ENCODE data around the gene UCMA. TPM values are rescaled to one million over a fixed set of nuclear protein-coding genes. Genes with fewer than 3 reads are reported as not detected.

Gene UCMA
- total RNA-seq, 1 experiment from 2014 or later = not detected

GRCh38 chr10:13268310-13268709 lies 34.1 kb upstream of the UCMA start:
- ChIA-PET POLR2A (no interaction called here), CTCF (no interaction called here), RAD21 (ENCODE audit: low non-redundant PET in 1 of 2, low total read pairs in 2 of 2, uncharacterized antibody in 2 of 2, unreplicated experiment in 2 of 2) (no interaction called here)
- H3K79me2 ChIP-seq (ENCODE audit: insufficient read depth, low read length) = no peaks in the 10 kb centered on the region
- H3K9me2 ChIP-seq (ENCODE audit: insufficient read depth) = no peaks in the 10 kb centered on the region
- H3K4me2 ChIP-seq (ENCODE audit: low read length) = no peak overlapping the region
- H3K4me3 ChIP-seq (replicated peaks in 1 of 2; ENCODE audit: low read depth in 1 of 2, low read length in 2 of 2) = no peak overlapping the region
- H3K4me1 ChIP-seq (ENCODE audit: control insufficient read depth in 1 of 2, insufficient read depth in 2 of 2, low read length in 2 of 2) = peaks cover 12 to 18% of the 10 kb centered on the region in 2 experiments
- TF ChIP-seq SIN3A (IDR thresholded peaks at IDR 0.05; ENCODE audit: low read depth) (no peak), EGR1 (IDR thresholded peaks at IDR 0.05; ENCODE audit: low read depth) (no peak), JUND (IDR thresholded peaks at IDR 0.05) (no peak), YY1 (IDR thresholded peaks at IDR 0.05; ENCODE audit: extremely low read depth, insufficient replicate concordance, low read depth, low read length) (no peak), FOSL1 (IDR thresholded peaks at IDR 0.05; ENCODE audit: low read depth) (no peak)
- ATAC-seq = no peak
- H3K27me3 ChIP-seq (ENCODE audit: insufficient read depth, low read length) = no peaks in the 10 kb centered on the region
- no TSS peak for BruUV-seq (replicated peaks)
- DNase-seq (ENCODE audit: low read depth, low spot score) = no peak
- H3K9ac ChIP-seq (ENCODE audit: low read length) = no peak overlapping the region
- no peaks in the 10 kb centered on the region for H4K20me1 ChIP-seq (ENCODE audit: insufficient read depth)
- H2AFZ ChIP-seq (ENCODE audit: low read depth, low read length, poor library complexity, severe bottlenecking) = no peak overlapping the region
- no peak overlapping the region for H3K27ac ChIP-seq (ENCODE audit: low read depth, low read length)
- H3K36me3 ChIP-seq (ENCODE audit: control insufficient read depth in 1 of 2, insufficient read depth in 2 of 2, low read length in 2 of 2) = no peaks in the 10 kb centered on the region
- H3K9me3 ChIP-seq (ENCODE audit: control insufficient read depth in 1 of 2, insufficient read depth in 1 of 2, low read depth in 1 of 2, low read length in 2 of 2) = no peaks in the 10 kb centered on the region
- intact Hi-C loops (cut with micrococcal nuclease) = no loop called here

GRCh38 chr10:13263591-13263990 lies 29.4 kb upstream of the UCMA start:
- Histone ChIP-seq H3K27me3 (ENCODE audit: insufficient read depth, low read length) (no peaks in the 10 kb centered on the region), H3K4me3 (replicated peaks in 1 of 2; ENCODE audit: low read depth in 1 of 2, low read length in 2 of 2) (no peak overlapping the region), H3K79me2 (ENCODE audit: insufficient read depth, low read length) (no peaks in the 10 kb centered on the region), H3K4me2 (ENCODE audit: low read length) (no peak overlapping the region), H4K20me1 (ENCODE audit: insufficient read depth) (no peaks in the 10 kb centered on the region), H3K36me3 (ENCODE audit: control insufficient read depth in 1 of 2, insufficient read depth in 2 of 2, low read length in 2 of 2) (no peaks in the 10 kb centered on the region), H2AFZ (ENCODE audit: low read depth, low read length, poor library complexity, severe bottlenecking) (no peak overlapping the region), H3K4me1 (ENCODE audit: control insufficient read depth in 1 of 2, insufficient read depth in 2 of 2, low read length in 2 of 2) (no peaks in the 10 kb centered on the region), H3K9me3 (ENCODE audit: control insufficient read depth in 1 of 2, insufficient read depth in 1 of 2, low read depth in 1 of 2, low read length in 2 of 2) (no peaks in the 10 kb centered on the region), H3K9me2 (ENCODE audit: insufficient read depth) (no peaks in the 10 kb centered on the region), H3K9ac (ENCODE audit: low read length) (no peak overlapping the region), H3K27ac (ENCODE audit: low read depth, low read length) (no peak overlapping the region)
- ChIA-PET CTCF (no interaction called here), POLR2A (no interaction called here), RAD21 (ENCODE audit: low non-redundant PET in 1 of 2, low total read pairs in 2 of 2, uncharacterized antibody in 2 of 2, unreplicated experiment in 2 of 2) (no interaction called here)
- BruUV-seq (replicated peaks) = no TSS peak
- DNase-seq (ENCODE audit: low read depth, low spot score) = no peak
- intact Hi-C loops (cut with micrococcal nuclease) = no loop called here
- no peak for ATAC-seq
- TF ChIP-seq MAX (IDR thresholded peaks at IDR 0.05) = no peak
- TF ChIP-seq CEBPB (IDR thresholded peaks at IDR 0.05; ENCODE audit: low read depth) = no peak
- TF ChIP-seq ZFX (IDR thresholded peaks at IDR 0.05) = no peak
- TF ChIP-seq POLR2AphosphoS5 (IDR thresholded peaks at IDR 0.05; ENCODE audit: low read depth, low read length) = no peak
- TF ChIP-seq EZH2 (IDR thresholded peaks at IDR 0.05) = no peak
- TF ChIP-seq CTCF (IDR thresholded peaks at IDR 0.05 in 2 of 3, conservative IDR thresholded peaks at IDR 0.05 in 1 of 3; ENCODE audit: borderline replicate concordance in 1 of 3, insufficient read depth in 1 of 3, low read depth in 2 of 3, low read length in 2 of 3) = no peak
- TF ChIP-seq EZH2phosphoT487 (IDR thresholded peaks at IDR 0.05; ENCODE audit: borderline replicate concordance) = no peak
- no peak for TF ChIP-seq JUND (IDR thresholded peaks at IDR 0.05)
- no peak for TF ChIP-seq POLR2A (IDR thresholded peaks at IDR 0.05; ENCODE audit: borderline replicate concordance, extremely low read depth, insufficient read depth, insufficient read length)
- no peak for TF ChIP-seq CBX3 (IDR thresholded peaks at IDR 0.05; ENCODE audit: low read depth)
- TF ChIP-seq SRF (IDR thresholded peaks at IDR 0.05; ENCODE audit: low read depth) = no peak
- no peak for TF ChIP-seq ZNF274 (IDR thresholded peaks at IDR 0.05; ENCODE audit: low read depth, low read length)
- TF ChIP-seq ZBTB33 (IDR thresholded peaks at IDR 0.05; ENCODE audit: extremely low read depth, insufficient replicate concordance, low read length) = no peak
- TF ChIP-seq FOSL1 (IDR thresholded peaks at IDR 0.05; ENCODE audit: low read depth) = no peak
- no peak for TF ChIP-seq SP1 (IDR thresholded peaks at IDR 0.05; ENCODE audit: low read depth)

Measured in HCT116 (cell line).